ENCODE measurements around the gene GPR37L1. TPM values are rescaled to one million over a fixed set of nuclear protein-coding genes. Genes with fewer than 3 reads are reported as not detected.

The GPR37L1 gene
- total and polyA plus RNA-seq, 10 of the 15 experiments (the other 5 are each of a cell fraction or from before 2014, with no cell fraction given), result under 0.01 to 0.08 (median 0.02) TPM; not detected in 5

GRCh38 chr1:202134645-202135172, 12.0 kb downstream of the GPR37L1 start:
- no peak for DNase-seq (ENCODE audit: low read depth, low spot score)
- H3K27ac ChIP-seq (ENCODE audit: control insufficient read depth, insufficient read depth), result no peak overlapping the region
- WGBS (ENCODE audit: insufficient coverage, insufficient replicate concordance, low lambda C conversion rate, missing lambda C conversion rate), result 80% methylated on average over 13 of the region's 13 CpGs
- H3K79me2 ChIP-seq (ENCODE audit: control insufficient read depth, insufficient read depth, low read length), result no peaks in the 10 kb centered on the region; the same call in 1 of the 2 replicates
- FAIRE-seq, result no peak
- SMC1A ChIA-PET (ENCODE audit: uncharacterized antibody, unreplicated experiment), result interaction anchor here (1.2 to 3.3 kb wide), 8 partner anchors 14 to 134 kb away, joined by 3 to 14 read pairs (median 6); partner anchors contain the start of gene ELF3
- RAD21 ChIA-PET (ENCODE audit: unreplicated experiment), result interaction anchor here (0.9 to 2.2 kb wide), 8 partner anchors 9 to 239 kb away, joined by 4 to 11 read pairs (median 6); partner anchors contain the start of gene ELF3
- no peak overlapping the region for H3K9ac ChIP-seq (ENCODE audit: control insufficient read depth, insufficient read depth, low read length)
- POLR2A ChIA-PET, result interaction anchor here (0.5 to 0.6 kb wide), 2 partner anchors 180 to 614 kb away, joined by 3 read pairs; no protein-coding TSS in a partner anchor
- H4K20me1 ChIP-seq (ENCODE audit: control insufficient read depth, insufficient read depth), result no peaks in the 10 kb centered on the region; the same call in none of the 2 replicates
- no TSS peak for BruUV-seq (replicated peaks)
- peaks cover 7 to 23% of the 10 kb centered on the region in 2 experiments for H3K36me3 ChIP-seq (ENCODE audit: control insufficient read depth in 2 of 2, insufficient read depth in 2 of 2, low read length in 1 of 2)
- no peak for TF ChIP-seq MTA2 (IDR thresholded peaks at IDR 0.05; ENCODE audit: low read depth)
- no peak for TF ChIP-seq ZBTB4 (CRISPR knock-in tag; IDR thresholded peaks at IDR 0.05)
- in situ Hi-C loops (cut with MboI) (no loop called here), intact Hi-C loops (cut with micrococcal nuclease; ENCODE audit: unreplicated experiment) (loop anchor here (1.0 kb wide), 1 partner anchor 125 kb away; no protein-coding TSS in a partner anchor)
- ATAC-seq, result no peak; the same call in 1 of the 3 replicates
- no peaks in the 10 kb centered on the region for H3K9me3 ChIP-seq (replicated peaks; ENCODE audit: control insufficient read depth, insufficient read depth, low read length)
- H2AFZ ChIP-seq (ENCODE audit: control insufficient read depth, low read depth, low read length), result no peak overlapping the region
- H3K4me1 ChIP-seq (ENCODE audit: control insufficient read depth, insufficient read depth, low read length), result no peaks in the 10 kb centered on the region
- H3K4me3 ChIP-seq, result no peak overlapping the region
- H3K27me3 ChIP-seq (replicated peaks in 1 of 2; ENCODE audit: control insufficient read depth in 2 of 2, insufficient read depth in 2 of 2, low read length in 1 of 2), result no peaks in the 10 kb centered on the region
- H3K4me2 ChIP-seq (ENCODE audit: control insufficient read depth, insufficient read depth), result no peak overlapping the region
- CTCF ChIA-PET, result interaction anchor here (0.6 to 4.2 kb wide), 26 partner anchors 9 to 242 kb away, joined by 3 to 48 read pairs (median 8); partner anchors contain the start of genes ARL8A, ELF3, GPR37L1 and PTPN7
